K562 (cell line): ENCODE measurements around the gene FHIT. TPM values are rescaled to one million over a fixed set of nuclear protein-coding genes. Genes with fewer than 3 reads are reported as not detected.

ENCODE experiments used
- ATAC-seq: fragments of 200-7000 bp; cut with Tn5 transposase; 3 replicates; pipeline ENCODE4 v1.9.1; 2020; ENCODE audit warnings: moderate library complexity
- BruUV-seq: library from RNA; stranded (reverse); fragments of 400-500 nt; replicated peaks from 2 replicates; lab custom pipeline; 2021; lab: Mats Ljungman, UMichigan
- CTCF ChIA-PET: fragments of 300-600 bp; formaldehyde crosslinking; extraction: SDS; loops from one replicate; lab custom pipeline; 2021; ENCODE audit warnings: low intra/inter-chr PET ratio; lab: Yijun Ruan, JAX
- POLR2A ChIA-PET: fragments of 300-600, 350-650 bp; sonication (Branson Sonifier 250); formaldehyde crosslinking; extraction: SDS; loops from one replicate; lab custom pipeline; 2021; ENCODE audit warnings: antibody characterized with exemption, inconsistent platforms; lab: Yijun Ruan, JAX
- DNase-seq, 4 experiments: peaks; one replicate each; pipeline versions ENCODE4 v3.0.0 to v3.0.0-alpha.2; 2011 to 2018; ENCODE audit warnings: low spot score in 3 of 4, mixed read lengths in 3 of 4; ENCODE audit errors: extremely low read depth in 1 of 4
- FAIRE-seq: peaks from 2 replicates; lab custom pipeline; 2011; peaks lifted over from hg19 to GRCh38; lab: Jason Lieb, UNC
- H2AFZ ChIP-seq: 2 replicates; pipeline ENCODE4 v1.6.0; 2011; ENCODE audit warnings: low read depth, low read length, control low read depth, inconsistent platforms
- H3K27ac ChIP-seq: fragments of 200-600 bp; 3 replicates; pipeline ENCODE4 v1.8.0; 2011; ENCODE audit warnings: low read depth, mild to moderate bottlenecking, control low read depth, inconsistent platforms, low read length, moderate library complexity, mixed read lengths; ENCODE audit errors: extremely low read depth
- H3K27me3 ChIP-seq, 2 experiments: fragments of 300-600 bp in 1 of 2; 2 replicates in 1 of 2; 3 replicates in 1 of 2; pipeline versions ENCODE4 v1.6.0 to v1.8.0; 2011; ENCODE audit warnings: inconsistent platforms in 2 of 2, low read length in 2 of 2, mild to moderate bottlenecking in 1 of 2, mixed read lengths in 1 of 2, moderate library complexity in 1 of 2; ENCODE audit not compliant: control insufficient read depth in 2 of 2, insufficient read depth in 2 of 2
- H3K36me3 ChIP-seq: fragments of 300-600 bp; 3 replicates; pipeline ENCODE4 v1.8.0; 2011; ENCODE audit warnings: mild to moderate bottlenecking, low read length, inconsistent platforms; ENCODE audit not compliant: control insufficient read depth, insufficient read depth
- H3K4me1 ChIP-seq, 2 experiments: fragments of 200-600 bp in 1 of 2; replicated peaks in 1 of 2; 2 replicates in 1 of 2; 3 replicates in 1 of 2; pipeline versions ENCODE4 v1.5.1 to v1.8.0; 2011; ENCODE audit warnings: inconsistent platforms in 2 of 2, low read length in 2 of 2, mild to moderate bottlenecking in 1 of 2, mixed read lengths in 1 of 2, moderate library complexity in 1 of 2; ENCODE audit not compliant: control insufficient read depth in 2 of 2, insufficient read depth in 2 of 2
- H3K4me2 ChIP-seq: 2 replicates; pipeline ENCODE4 v1.6.1; 2011; ENCODE audit warnings: low read length, control low read depth, inconsistent platforms, mixed read lengths; ENCODE audit not compliant: insufficient read depth
- H3K4me3 ChIP-seq: fragments of 200-600 bp; sonication (generic), shearing (Covaris generic); 2 replicates; pipeline ENCODE4 v1.5.1; 2016; ENCODE audit warnings: control low read depth, inconsistent platforms
- H3K79me2 ChIP-seq: fragments of 200-600 bp; 3 replicates; pipeline ENCODE4 v1.8.0; 2011; ENCODE audit warnings: low read length, inconsistent platforms; ENCODE audit not compliant: control insufficient read depth, insufficient read depth
- H3K9ac ChIP-seq, 2 experiments: 2 replicates each; pipeline versions ENCODE4 v1.6.0 to v1.6.1; 2011; ENCODE audit warnings: low read depth in 2 of 2, low read length in 2 of 2, control low read depth in 1 of 2, inconsistent platforms in 1 of 2, mild to moderate bottlenecking in 1 of 2, mixed read lengths in 1 of 2; ENCODE audit not compliant: insufficient read depth in 1 of 2
- H3K9me1 ChIP-seq: one replicate; pipeline ENCODE4 v1.6.0; 2011; ENCODE audit warnings: inconsistent platforms, mild to moderate bottlenecking, low read length, moderate library complexity; ENCODE audit not compliant: control insufficient read depth, insufficient read depth
- H3K9me3 ChIP-seq: replicated peaks from 2 replicates; pipeline ENCODE4 v1.5.1; 2011; ENCODE audit warnings: low read depth, low read length, inconsistent platforms; ENCODE audit not compliant: control insufficient read depth, insufficient read depth
- H4K20me1 ChIP-seq: replicated peaks from 2 replicates; pipeline ENCODE4 v1.6.1; 2011; ENCODE audit warnings: low read length, inconsistent platforms, mixed read lengths; ENCODE audit not compliant: control insufficient read depth, insufficient read depth
- CREB1 ChIP-seq, 2 experiments: sonication (generic) in 1 of 2; formaldehyde crosslinking in 1 of 2; IDR thresholded peaks; 2 replicates each; pipeline versions ENCODE4 v1.6.1 to v1.8.0; 2012 to 2022; ENCODE audit warnings: inconsistent platforms in 1 of 2, mild to moderate bottlenecking in 1 of 2, missing genetic modification reagents in 1 of 2, moderate library complexity in 1 of 2
- CREBBP ChIP-seq: IDR thresholded peaks from one replicate; pipeline ENCODE4 v1.6.1; 2012; ENCODE audit warnings: low read depth, mild to moderate bottlenecking, control low read depth, inconsistent platforms, low read length
- FUS ChIP-seq: fragments of 200-400 bp; formaldehyde crosslinking; optimal IDR thresholded peaks from 2 replicates; pipeline ENCODE3; 2017; ENCODE audit warnings: low read depth, low read length
- KDM2B ChIP-seq: fragments of 250-450 bp; sonication (Bioruptor Pico); IDR thresholded peaks from 2 replicates; pipeline ENCODE4 v1.8.0; 2021; ENCODE audit warnings: mild to moderate bottlenecking, moderate library complexity
- MECOM ChIP-seq: fragments of 250-450 bp; sonication (Bioruptor Pico); IDR thresholded peaks from 2 replicates; pipeline ENCODE4 v1.8.0; 2022; ENCODE audit warnings: inconsistent platforms
- NBN ChIP-seq: fragments of 450-650 bp; IDR thresholded peaks from 2 replicates; pipeline ENCODE4 v1.6.1; 2016; ENCODE audit warnings: low read depth, mild to moderate bottlenecking
- NR1H2 ChIP-seq: sonication (generic); formaldehyde crosslinking; IDR thresholded peaks from 2 replicates; pipeline ENCODE4 v1.4.0; 2020; ENCODE audit warnings: mild to moderate bottlenecking, missing genetic modification reagents
- NR2C1 ChIP-seq, 2 experiments: fragments of 450-650 bp; IDR thresholded peaks; 2 replicates each; pipeline ENCODE4 v1.6.1; 2017; ENCODE audit warnings: mild to moderate bottlenecking in 2 of 2, antibody characterized with exemption in 1 of 2, inconsistent platforms in 1 of 2, missing compliant biosample characterization in 1 of 2, missing genetic modification characterization in 1 of 2
- SIRT6 ChIP-seq: IDR thresholded peaks from one replicate; pipeline ENCODE4 v1.6.1; 2012; ENCODE audit warnings: low read depth, mild to moderate bottlenecking, control low read depth, inconsistent platforms, low read length, moderate library complexity
- SMARCB1 ChIP-seq: IDR thresholded peaks from 2 replicates; pipeline ENCODE4 v1.6.1; 2011; ENCODE audit warnings: improper control_type of control experiment, low read depth; ENCODE audit not compliant: insufficient read length
- ZBTB17 ChIP-seq: fragments of 450-650 bp; formaldehyde crosslinking; IDR thresholded peaks from 2 replicates; pipeline ENCODE4 v1.4.0; 2020; ENCODE audit warnings: mild to moderate bottlenecking
- ZC3H8 ChIP-seq: fragments of 450-650 bp; IDR thresholded peaks from 2 replicates; pipeline ENCODE4 v1.6.1; 2017
- ZNF589 ChIP-seq: fragments of 200-800 bp; sonication (Bioruptor generic); IDR thresholded peaks from 2 replicates; pipeline ENCODE4 v1.6.1; 2016; ENCODE audit warnings: low read depth, missing genetic modification characterization, missing compliant biosample characterization
- ZNF696 ChIP-seq: fragments of 250-450 bp; sonication (Bioruptor Pico); conservative IDR thresholded peaks from 2 replicates; pipeline ENCODE4 v1.4.0; 2020; ENCODE audit warnings: mild to moderate bottlenecking, moderate library complexity
- WGBS: fragments of 100-300 bp; shearing (Covaris generic); methylation state at CpG from one replicate; pipeline ENCODE4 v1.1.6; 2016; ENCODE audit warnings: low coverage, mixed read lengths; ENCODE audit not compliant: insufficient coverage; ENCODE audit errors: missing lambda C conversion rate; 5-methylcytosine and 5-hydroxymethylcytosine counted together
- in situ Hi-C: fragments of 300-500 bp; cut with MboI; formaldehyde crosslinking; loops from 4 replicates; pipeline ENCODE4 v1.15.0; 2018; ENCODE audit warnings: inconsistent platforms, mixed read lengths
- intact Hi-C: fragments of 100-400 bp; cut with micrococcal nuclease; formaldehyde crosslinking; loops from 2 replicates; pipeline ENCODE4 v1.14.2; 2022
- polyA plus RNA-seq, 8 experiments: library from polyadenylated mRNA; depleted of rRNA in 4 of 8; stranded (reverse) in 5 of 8; unstranded in 3 of 8; fragments of >200 nt; fragmentation: Nextera tagmentation in 2 of 8; fragmentation: Illumina TruSeq in 1 of 8; extraction: Ambion mirVana in 2 of 8; extraction: Trizol in 1 of 8; gene quantifications; 2 replicates each; pipeline versions ENCODE4 v1.2.1 to v1.2.3, GENCODE V29; 2011 to 2014; ENCODE audit warnings: inconsistent platforms in 1 of 8, missing spikeins in 1 of 8
- total RNA-seq, 7 experiments: library from RNA; depleted of rRNA in 6 of 7; stranded (reverse); fragments of >200 nt in 6 of 7; fragmentation: Illumina TruSeq in 2 of 7; extraction: Trizol in 2 of 7; gene quantifications; 2 replicates each; pipeline versions ENCODE4 v1.2.1 to v1.2.3, GENCODE V29; 2011 to 2021; ENCODE audit warnings: low replicate concordance in 1 of 7

Gene FHIT
- total and polyA plus RNA-seq, 9 of the 15 experiments (the other 6 are each of a cell fraction or from before 2014, with no cell fraction given), result 1.7 to 9.1 (median 4.3) TPM

DNA sequence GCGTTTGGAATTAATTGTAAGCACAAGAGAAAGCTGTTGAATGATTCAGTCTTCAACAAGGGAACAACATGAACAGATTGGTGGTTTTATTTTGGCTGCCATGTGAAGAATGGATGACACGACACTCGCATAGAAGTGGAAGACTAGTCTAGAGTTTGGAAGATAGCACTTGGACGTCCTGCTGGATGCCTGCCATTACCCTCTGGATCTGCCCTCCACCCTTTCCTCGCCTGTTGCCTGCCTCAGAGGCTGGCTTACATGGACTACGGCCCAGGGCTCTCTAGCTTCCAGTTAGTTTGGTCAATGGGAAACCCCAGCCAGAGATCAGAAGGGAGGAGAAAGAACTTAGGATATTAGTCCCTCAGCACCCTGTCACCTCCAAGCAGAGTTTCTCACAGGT, 493.5 kb downstream of the FHIT start:
- Histone ChIP-seq H2AFZ (no peak overlapping the region), H3K9ac (no peak overlapping the region), H3K4me3 (no peak overlapping the region), H3K4me1 (no peaks in the 10 kb centered on the region), H3K9me1 (no peaks in the 10 kb centered on the region), H3K27me3 (no peaks in the 10 kb centered on the region), H3K27ac (no peak overlapping the region), H3K4me2 (no peak overlapping the region), H3K79me2 (no peaks in the 10 kb centered on the region), H4K20me1 (no peaks in the 10 kb centered on the region), H3K36me3 (no peaks in the 10 kb centered on the region), H3K9me3 (no peaks in the 10 kb centered on the region)
- ChIA-PET CTCF (no interaction called here), POLR2A (no interaction called here)
- WGBS, result 12% methylated on average over 3 of the region's 6 CpGs
- in situ Hi-C loops, result no loop called here
- no peak for FAIRE-seq
- DNase-seq, result no peak
- TF ChIP-seq ZBTB17 (CRISPR knock-in tag) (no peak), NR2C1 (IDR thresholded peaks at IDR 0.05) (no peak), NR2C1 (tag; IDR thresholded peaks at IDR 0.05) (no peak), MECOM (CRISPR knock-in tag) (no peak), SIRT6 (no peak), NR1H2 (CRISPR knock-in tag) (no peak), ZNF696 (CRISPR knock-in tag) (no peak), SMARCB1 (no peak), FUS (no peak), ZNF589 (CRISPR knock-in tag) (no peak), KDM2B (no peak), NBN (no peak), CREB1 (IDR thresholded peaks at IDR 0.05) (no peak), CREB1 (CRISPR knock-in tag; IDR thresholded peaks at IDR 0.05) (no peak), CREBBP (no peak), ZC3H8 (no peak)
- BruUV-seq, result no TSS peak
- no peak for ATAC-seq
- intact Hi-C loops, result no loop called here
